ENCODE data around the gene JADE3.

Gene JADE3

GRCh38 chrX:47026198-47026597 is 114.0 kb downstream of the JADE3 start:
- DNase-seq (ENCODE audit: low read depth, low spot score), result no peak

- no peak for DNase-seq (ENCODE audit: low read depth, low spot score)
These were observed 118.1 kb downstream of the JADE3 start for GRCh38 chrX:47030339-47030738.

GRCh38 chrX:47047989-47048388 is 135.8 kb downstream of the JADE3 start:
- no peak for DNase-seq (ENCODE audit: low read depth, low spot score)

GRCh38 chrX:47059142-47059874 is 147.1 kb downstream of the JADE3 start:
- DNase-seq (ENCODE audit: low read depth, low spot score), result no peak

- no peak for DNase-seq (ENCODE audit: low read depth, low spot score)
These were observed 148.5 kb downstream of the JADE3 start for GRCh38 chrX:47060708-47061107.

- DNase-seq (ENCODE audit: low read depth, low spot score), result no peak
These were observed 149.2 kb downstream of the JADE3 start for GRCh38 chrX:47061238-47061919.

- no peak for DNase-seq (ENCODE audit: low read depth, low spot score)
These were observed 151.0 kb downstream of the JADE3 start for GRCh38 chrX:47063179-47063578.

GRCh38 chrX:47068214-47068613 is 156.0 kb downstream of the JADE3 start:
- DNase-seq (ENCODE audit: low read depth, low spot score), result no peak

GRCh38 chrX:47068720-47069119 is 156.5 kb downstream of the JADE3 start:
- no peak for DNase-seq (ENCODE audit: low read depth, low spot score)

- no peak for DNase-seq (ENCODE audit: low read depth, low spot score)
These were observed 166.2 kb downstream of the JADE3 start, which contains the start of gene RGN for GRCh38 chrX:47078129-47079043. Gene RGN (plus strand): TSS chrX:47078443. CDS start chrX:47081145, 2,702 bp downstream.

- DNase-seq (ENCODE audit: low read depth, low spot score), result no peak
These were observed 168.1 kb downstream of the JADE3 start for GRCh38 chrX:47080215-47080914.

GRCh38 chrX:47080915-47081236 is 168.7 kb downstream of the JADE3 start:
- DNase-seq (ENCODE audit: low read depth, low spot score), result no peak

- no peak for DNase-seq (ENCODE audit: low read depth, low spot score)
These were observed 179.0 kb downstream of the JADE3 start for GRCh38 chrX:47091149-47091775.

GRCh38 chrX:47093248-47093647 is 181.0 kb downstream of the JADE3 start:
- DNase-seq (ENCODE audit: low read depth, low spot score), result no peak

GRCh38 chrX:47093860-47094259 is 181.6 kb downstream of the JADE3 start:
- DNase-seq (ENCODE audit: low read depth, low spot score), result no peak

- DNase-seq (ENCODE audit: low read depth, low spot score), result no peak
These were observed 184.8 kb downstream of the JADE3 start for GRCh38 chrX:47097018-47097417.

GRCh38 chrX:47098338-47099094 is 186.3 kb downstream of the JADE3 start:
- no peak for DNase-seq (ENCODE audit: low read depth, low spot score)

- no peak for DNase-seq (ENCODE audit: low read depth, low spot score)
These were observed 189.0 kb downstream of the JADE3 start for GRCh38 chrX:47101206-47101605.
